Gastrocnemius medialis (tissue), 4 donors: ENCODE measurements around the gene SIRT6. TPM values are rescaled to one million over a fixed set of nuclear protein-coding genes. Genes with fewer than 3 reads are reported as not detected.
"Not testable (repeated sequence)": the region's sequence is repeated elsewhere in the genome, so short reads cannot be mapped to it uniquely, and the experiment has no call there.

Source experiments
- ATAC-seq, 2 donors: fragments of 150-250 bp; one replicate each; pipeline ENCODE4 v1.9.1; 2016
- DNase-seq, 2 donors: peaks; one replicate each; pipeline ENCODE4 v3.0.0-alpha.2; 2019
- H3K27ac ChIP-seq, 4 donors: fragments of 200-600 bp; sonication (generic); 1 replicate in 1 of 4; 2 replicates in 3 of 4; pipeline ENCODE4 v1.5.1; 2016 to 2018; ENCODE audit warnings: mild to moderate bottlenecking in 2 of 4, moderate library complexity in 1 of 4
- H3K27me3 ChIP-seq, 3 donors: fragments of 200-600 bp; sonication (generic) in 2 of 3; 1 replicate in 1 of 3; 2 replicates in 2 of 3; pipeline versions ENCODE4 v1.5.1 to v1.6.0; 2016 to 2019; ENCODE audit warnings: mild to moderate bottlenecking in 1 of 3, moderate library complexity in 1 of 3
- H3K36me3 ChIP-seq, 2 donors: fragments of 200-600 bp; sonication (generic) in 1 of 2; one replicate each; pipeline ENCODE4 v1.5.1; 2017 to 2018
- H3K4me1 ChIP-seq, 2 donors: fragments of 200-600 bp; sonication (generic) in 1 of 2; one replicate each; pipeline ENCODE4 v1.5.1; 2016 to 2017; ENCODE audit warnings: mild to moderate bottlenecking in 2 of 2
- H3K4me3 ChIP-seq, 4 donors: fragments of 200-600 bp; sonication (generic) in 3 of 4; 1 replicate in 1 of 4; 2 replicates in 3 of 4; pipeline ENCODE4 v1.5.1; 2016 to 2019; ENCODE audit warnings: mild to moderate bottlenecking in 2 of 4
- H3K9me3 ChIP-seq, 3 donors: fragments of 200-600 bp; sonication (generic) in 2 of 3; 1 replicate in 1 of 3; 2 replicates in 2 of 3; pipeline ENCODE4 v1.5.1; 2016 to 2019
- CTCF ChIP-seq, 5 experiments: fragments of 450-650 bp in 3 of 5; fragments of 200-600 bp in 2 of 5; sonication (generic) in 2 of 5; IDR thresholded peaks in 4 of 5; conservative IDR thresholded peaks in 1 of 5; 1 replicate in 4 of 5; 2 replicates in 1 of 5; pipeline ENCODE4 v1.5.1; 2016 to 2019; ENCODE audit warnings: antibody characterized with exemption in 5 of 5, mild to moderate bottlenecking in 3 of 5, moderate library complexity in 3 of 5
- POLR2A ChIP-seq, 2 donors: fragments of 450-650 bp; IDR thresholded peaks; one replicate each; pipeline ENCODE4 v1.6.1; 2017; ENCODE audit warnings: antibody characterized with exemption in 2 of 2, mild to moderate bottlenecking in 2 of 2, moderate library complexity in 2 of 2
- in situ Hi-C, 4 donors: fragments of 200-750 bp; cut with MboI; loops; one replicate each; pipeline versions ENCODE4 v1.15.0 to v1.8.0; 2017; ENCODE audit warnings: low sequenced_read_pairs in 4 of 4
- intact Hi-C: fragments of 100-400 bp; cut with DNase I; formaldehyde crosslinking; loops from one replicate; pipeline ENCODE4 v1.15.1; 2023; ENCODE audit warnings: low total_unique reads
- total RNA-seq, 4 donors: library from RNA; depleted of rRNA; stranded (reverse); fragments of >200 nt; gene quantifications; one replicate each; pipeline versions ENCODE4 v1.1.0 to v1.2.3, GENCODE V29; 2016

Gene SIRT6
- total RNA-seq, 4 donors from 2014 or later, result 11.7 to 25.7 (median 13.7) TPM

GRCh38 chr19:4140237-4140711 is 42.1 kb downstream of the SIRT6 start:
- H3K9me3 ChIP-seq, result no peaks in the 10 kb centered on the region
- no peak overlapping the region for H3K4me3 ChIP-seq
- ATAC-seq (peak; percentile 77 to 80), DNase-seq (no peak)
- intact Hi-C loops, result loop anchor here (1.0 kb wide), 1 partner anchor 64 kb away; no protein-coding TSS in a partner anchor
- peaks cover 0 to 4% of the 10 kb centered on the region in 2 donors for H3K4me1 ChIP-seq
- no peaks in the 10 kb centered on the region for H3K36me3 ChIP-seq
- no peak overlapping the region for H3K27ac ChIP-seq
- TF ChIP-seq CTCF (IDR thresholded peaks at IDR 0.05 in 4 of 5, conservative IDR thresholded peaks at IDR 0.05 in 1 of 5) (peak in 4 of 5 experiments; percentile 33 to 57 (median 42)), POLR2A (IDR thresholded peaks at IDR 0.05) (no peak)
- no peaks in the 10 kb centered on the region for H3K27me3 ChIP-seq
- in situ Hi-C loops, result loop anchor here in 1 of 4 donors (25.0 kb wide), 1 partner anchor 128 kb away; the partner anchor contains the start of gene PIAS4

GRCh38 chr19:4139614-4140236 is 42.6 kb downstream of the SIRT6 start:
- no peaks in the 10 kb centered on the region for H3K36me3 ChIP-seq

GRCh38 chr19:4138445-4138844 is 43.9 kb downstream of the SIRT6 start:
- no peaks in the 10 kb centered on the region for H3K9me3 ChIP-seq
- H3K36me3 ChIP-seq, result no peaks in the 10 kb centered on the region
- in situ Hi-C loops (loop anchor here in 2 of 4 donors (10.0 to 25.0 kb wide), 2 partner anchors 126 to 144 kb away; partner anchors contain the start of gene PIAS4 (in 1 of the 2)), intact Hi-C loops (loop anchor here (5.0 kb wide), 1 partner anchor 44 kb away; the partner anchor contains the start of genes ANKRD24 and SIRT6)
- no peak overlapping the region for H3K27ac ChIP-seq
- H3K4me3 ChIP-seq, result no peak overlapping the region
- no peaks in the 10 kb centered on the region for H3K27me3 ChIP-seq
- ATAC-seq, result no peak
- TF ChIP-seq POLR2A (IDR thresholded peaks at IDR 0.05) (no peak), CTCF (IDR thresholded peaks at IDR 0.05 in 4 of 5, conservative IDR thresholded peaks at IDR 0.05 in 1 of 5) (no peak)
- no peak for DNase-seq
- H3K4me1 ChIP-seq, result peaks cover 0 to 4% of the 10 kb centered on the region in 2 donors

More at GRCh38 chr19:4139614-4140236, 42.6 kb downstream of the SIRT6 start:
- Histone ChIP-seq H3K4me3 (no peak overlapping the region), H3K4me1 (peaks cover 0 to 4% of the 10 kb centered on the region in 2 donors), H3K9me3 (no peaks in the 10 kb centered on the region), H3K27ac (no peak overlapping the region), H3K27me3 (no peaks in the 10 kb centered on the region)
- intact Hi-C loops, result loop anchor here (1.0 to 5.0 kb wide), 3 partner anchors 43 to 153 kb away; partner anchors contain the start of genes ANKRD24 and SIRT6
- in situ Hi-C loops, result loop anchor here in 2 of 4 donors (10.0 to 25.0 kb wide), 2 partner anchors 127 to 145 kb away; partner anchors contain the start of gene PIAS4 (in 1 of the 2)
- TF ChIP-seq POLR2A (IDR thresholded peaks at IDR 0.05) (no peak), CTCF (IDR thresholded peaks at IDR 0.05 in 4 of 5, conservative IDR thresholded peaks at IDR 0.05 in 1 of 5) (peak; percentile 42 to 85 (median 71))
- DNase-seq (peak; percentile 37 to 63), ATAC-seq (peak; percentile 62 to 87)

- Histone ChIP-seq H3K36me3 (no peaks in the 10 kb centered on the region), H3K27me3 (no peaks in the 10 kb centered on the region), H3K4me3 (no peak overlapping the region), H3K4me1 (peaks cover 0 to 4% of the 10 kb centered on the region in 2 donors), H3K9me3 (no peaks in the 10 kb centered on the region), H3K27ac (no peak overlapping the region)
- no peak for ATAC-seq
- DNase-seq, result no peak
- in situ Hi-C loops, result loop anchor here in 2 of 4 donors (10.0 to 25.0 kb wide), 2 partner anchors 124 to 142 kb away; partner anchors contain the start of gene PIAS4 (in 1 of the 2)
- intact Hi-C loops, result loop anchor here (5.0 kb wide), 1 partner anchor 46 kb away; the partner anchor contains the start of genes ANKRD24 and SIRT6
- TF ChIP-seq CTCF (IDR thresholded peaks at IDR 0.05 in 4 of 5, conservative IDR thresholded peaks at IDR 0.05 in 1 of 5) (no peak), POLR2A (IDR thresholded peaks at IDR 0.05) (no peak)
Measured at GRCh38 chr19:4136680-4137088, 45.7 kb downstream of the SIRT6 start.

- intact Hi-C loops, result loop anchor here (5.0 kb wide), 1 partner anchor 47 kb away; the partner anchor contains the start of genes ANKRD24 and SIRT6
- H3K27ac ChIP-seq, result not testable (repeated sequence)
Measured at GRCh38 chr19:4135386-4135785, 47.0 kb downstream of the SIRT6 start.

More at GRCh38 chr19:4135386-4135785, 47.0 kb downstream of the SIRT6 start:
- not testable (repeated sequence) for H3K9me3 ChIP-seq, H3K4me1 ChIP-seq, ATAC-seq, H3K4me3 ChIP-seq, DNase-seq, H3K27me3 ChIP-seq, H3K36me3 ChIP-seq
- in situ Hi-C loops, result loop anchor here in 2 of 4 donors (10.0 to 25.0 kb wide), 2 partner anchors 123 to 141 kb away; partner anchors contain the start of gene PIAS4 (in 1 of the 2)
